ENCODE results near the gene CDO1.

The CDO1 gene

GRCh38 chr5:115785381-115786065 is 30.9 kb downstream of the CDO1 start:
- no peak for DNase-seq

DNA sequence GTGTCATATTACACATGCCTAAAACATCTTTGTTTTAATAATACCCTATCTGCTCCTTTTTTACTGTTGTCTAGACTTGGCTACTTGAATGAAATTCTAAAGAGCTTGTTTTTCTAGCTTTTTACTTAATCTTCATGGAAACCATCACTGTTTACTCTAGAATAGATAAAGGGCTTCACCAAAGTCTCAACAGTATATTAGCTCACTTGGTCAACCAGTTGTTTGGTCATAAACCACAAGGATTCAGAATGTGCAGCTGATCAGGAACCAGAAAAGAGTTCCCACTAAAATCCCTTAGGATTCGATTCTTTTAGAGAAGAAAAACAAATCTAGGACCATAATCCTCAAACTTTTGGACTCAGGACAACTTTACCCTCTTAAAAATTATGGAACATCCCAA is 38.0 kb downstream of the CDO1 start:
- DNase-seq, result no peak

- no peak for DNase-seq
Measured at GRCh38 chr5:115776989-115777388, 39.5 kb downstream of the CDO1 start.

DNA sequence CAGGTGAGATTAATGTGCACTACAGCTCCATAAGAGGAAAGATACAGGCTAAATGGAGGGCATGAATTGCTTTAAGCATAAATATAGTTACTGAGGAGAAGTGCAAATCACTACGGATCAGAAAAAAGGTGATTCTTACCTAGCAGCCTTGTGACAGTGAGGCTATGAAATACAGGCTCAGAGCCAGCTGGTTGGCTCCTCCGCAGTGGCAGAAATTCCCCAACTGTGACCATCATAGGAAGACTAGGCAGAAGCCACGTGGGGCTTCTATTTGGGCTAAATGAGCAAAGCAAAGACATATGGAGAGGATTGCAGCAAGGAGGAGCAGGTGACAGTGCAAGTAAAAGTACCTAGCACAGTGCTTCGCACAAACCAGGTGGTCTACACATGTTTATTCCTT is 40.5 kb downstream of the CDO1 start:
- DNase-seq, result no peak

- no peak for DNase-seq
Measured at GRCh38 chr5:115774684-115775083, 41.8 kb downstream of the CDO1 start.

- DNase-seq, result no peak
Measured at GRCh38 chr5:115772731-115773475, 43.6 kb downstream of the CDO1 start.

- peak in 1 of 2 experiments; percentile 19 for DNase-seq
Measured at GRCh38 chr5:115770466-115770865, 46.0 kb downstream of the CDO1 start.

- no peak for DNase-seq
Measured at GRCh38 chr5:115767424-115767823, 49.0 kb downstream of the CDO1 start.

DNA sequence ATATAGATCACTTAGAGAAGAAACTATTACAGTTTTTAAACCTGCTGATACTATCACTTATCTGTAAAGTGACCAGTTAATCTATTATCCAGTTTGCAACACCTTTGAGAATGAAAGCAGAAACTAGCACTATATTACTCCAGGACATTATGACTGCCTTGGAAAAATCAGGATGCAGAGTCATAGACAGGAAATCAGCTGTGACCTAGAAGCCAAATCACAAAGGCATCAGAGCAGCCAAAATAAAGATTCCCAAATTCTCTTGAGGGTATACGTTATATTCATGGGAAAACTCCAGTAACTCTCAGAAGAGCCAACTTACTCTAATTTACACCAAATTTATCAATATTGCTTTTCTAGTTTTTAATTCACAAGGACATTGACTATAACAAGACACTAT is 49.9 kb downstream of the CDO1 start:
- DNase-seq, result no peak

GRCh38 chr5:115758356-115758755 is 58.1 kb downstream of the CDO1 start:
- no peak for DNase-seq

- DNase-seq, result no peak
Measured at GRCh38 chr5:115755675-115756074, 60.8 kb downstream of the CDO1 start.
